ENCODE measurements around the gene CHIC2. TPM values are rescaled to one million over a fixed set of nuclear protein-coding genes. Genes with fewer than 3 reads are reported as not detected.

CHIC2 gene
- total and polyA plus RNA-seq, 2 donors (not counting 1 experiment from before 2014, with no cell fraction given): 39.4 to 52.0 TPM

DNA sequence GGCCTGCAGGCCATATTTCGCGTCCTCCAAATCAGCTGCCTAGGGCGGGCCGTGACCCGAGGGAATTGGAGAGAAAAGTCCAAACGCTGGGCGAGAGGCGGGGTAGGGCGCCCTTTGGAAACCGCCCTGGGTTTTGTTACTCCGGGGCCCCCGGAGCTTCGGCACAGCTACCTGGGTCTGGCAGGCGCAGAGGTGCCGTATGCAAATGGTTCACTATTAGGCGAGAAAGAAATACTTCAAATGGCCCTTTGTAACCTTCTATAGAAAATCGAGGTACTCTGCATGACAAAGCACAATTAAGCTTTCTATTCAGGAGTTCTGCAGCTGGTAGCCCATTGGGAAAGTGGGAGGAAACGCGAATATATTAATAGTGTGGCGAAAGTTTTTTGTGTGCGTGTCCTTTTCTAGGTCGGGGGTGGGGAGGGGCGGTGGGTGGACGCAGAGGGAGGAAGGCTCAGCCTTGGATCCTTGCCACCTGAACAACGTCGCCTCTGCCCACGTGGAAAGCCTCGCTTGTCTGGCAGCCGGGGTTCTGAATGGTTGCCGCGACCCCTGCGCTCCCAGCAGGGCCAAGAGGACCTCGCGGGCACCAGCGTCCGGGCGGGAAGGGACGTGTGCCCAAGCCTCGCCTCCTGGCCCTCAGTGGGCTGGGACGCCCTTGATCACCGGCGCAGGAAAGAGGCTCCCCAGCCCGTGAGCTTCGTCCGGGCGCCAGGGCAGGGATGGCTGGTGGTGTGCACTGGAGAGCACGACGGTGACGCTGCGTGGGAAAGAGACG, 45.0 kb upstream of the CHIC2 start:
- H3K27ac ChIP-seq (ENCODE audit: insufficient read depth, low read length): no peak overlapping the region
- peak overlapping the region in 1 of 4 experiments; percentile 11 for H3K4me3 ChIP-seq (replicated peaks in 1 of 4; ENCODE audit: control extremely low read depth in 1 of 4, insufficient read depth in 1 of 4, low read depth in 3 of 4, low read length in 4 of 4)
- no peaks in the 10 kb centered on the region for H3K4me1 ChIP-seq (ENCODE audit: control insufficient read depth, extremely low read depth, insufficient read depth, low read length)
- no peaks in the 10 kb centered on the region for H3K79me2 ChIP-seq (ENCODE audit: control insufficient read depth, insufficient read depth, low read length)
- DNase-seq (ENCODE audit: low read depth in 2 of 2): no peak
- no peaks in the 10 kb centered on the region for H4K20me1 ChIP-seq (ENCODE audit: control insufficient read depth, extremely low read depth, insufficient read depth, low read length)
- H3K36me3 ChIP-seq (ENCODE audit: control insufficient read depth, insufficient read depth, low read length): no peaks in the 10 kb centered on the region
- no peak overlapping the region for H3K9ac ChIP-seq (ENCODE audit: insufficient read depth, low read length)
- H3K4me2 ChIP-seq (ENCODE audit: extremely low read depth, insufficient read depth, low read length): peak overlapping the region; percentile 48
- H3K27me3 ChIP-seq (ENCODE audit: control insufficient read depth, insufficient read depth, low read length): no peaks in the 10 kb centered on the region
- TF ChIP-seq, protein P1, sequence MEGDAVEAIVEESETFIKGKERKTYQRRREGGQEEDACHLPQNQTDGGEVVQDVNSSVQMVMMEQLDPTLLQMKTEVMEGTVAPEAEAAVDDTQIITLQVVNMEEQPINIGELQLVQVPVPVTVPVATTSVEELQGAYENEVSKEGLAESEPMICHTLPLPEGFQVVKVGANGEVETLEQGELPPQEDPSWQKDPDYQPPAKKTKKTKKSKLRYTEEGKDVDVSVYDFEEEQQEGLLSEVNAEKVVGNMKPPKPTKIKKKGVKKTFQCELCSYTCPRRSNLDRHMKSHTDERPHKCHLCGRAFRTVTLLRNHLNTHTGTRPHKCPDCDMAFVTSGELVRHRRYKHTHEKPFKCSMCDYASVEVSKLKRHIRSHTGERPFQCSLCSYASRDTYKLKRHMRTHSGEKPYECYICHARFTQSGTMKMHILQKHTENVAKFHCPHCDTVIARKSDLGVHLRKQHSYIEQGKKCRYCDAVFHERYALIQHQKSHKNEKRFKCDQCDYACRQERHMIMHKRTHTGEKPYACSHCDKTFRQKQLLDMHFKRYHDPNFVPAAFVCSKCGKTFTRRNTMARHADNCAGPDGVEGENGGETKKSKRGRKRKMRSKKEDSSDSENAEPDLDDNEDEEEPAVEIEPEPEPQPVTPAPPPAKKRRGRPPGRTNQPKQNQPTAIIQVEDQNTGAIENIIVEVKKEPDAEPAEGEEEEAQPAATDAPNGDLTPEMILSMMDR (conservative IDR thresholded peaks at IDR 0.05 in 1 of 2, IDR thresholded peaks at IDR 0.05 in 1 of 2; ENCODE audit: low read depth in 1 of 2, low read length in 2 of 2): no peak
- no peak for TF ChIP-seq EZH2 (IDR thresholded peaks at IDR 0.05; ENCODE audit: low read length, missing control alignments)
- no peaks in the 10 kb centered on the region for H3K9me3 ChIP-seq (ENCODE audit: control insufficient read depth, insufficient read depth, low read depth, low read length)
- peak overlapping the region; percentile 61 for H2AFZ ChIP-seq (ENCODE audit: low read length)

DNA sequence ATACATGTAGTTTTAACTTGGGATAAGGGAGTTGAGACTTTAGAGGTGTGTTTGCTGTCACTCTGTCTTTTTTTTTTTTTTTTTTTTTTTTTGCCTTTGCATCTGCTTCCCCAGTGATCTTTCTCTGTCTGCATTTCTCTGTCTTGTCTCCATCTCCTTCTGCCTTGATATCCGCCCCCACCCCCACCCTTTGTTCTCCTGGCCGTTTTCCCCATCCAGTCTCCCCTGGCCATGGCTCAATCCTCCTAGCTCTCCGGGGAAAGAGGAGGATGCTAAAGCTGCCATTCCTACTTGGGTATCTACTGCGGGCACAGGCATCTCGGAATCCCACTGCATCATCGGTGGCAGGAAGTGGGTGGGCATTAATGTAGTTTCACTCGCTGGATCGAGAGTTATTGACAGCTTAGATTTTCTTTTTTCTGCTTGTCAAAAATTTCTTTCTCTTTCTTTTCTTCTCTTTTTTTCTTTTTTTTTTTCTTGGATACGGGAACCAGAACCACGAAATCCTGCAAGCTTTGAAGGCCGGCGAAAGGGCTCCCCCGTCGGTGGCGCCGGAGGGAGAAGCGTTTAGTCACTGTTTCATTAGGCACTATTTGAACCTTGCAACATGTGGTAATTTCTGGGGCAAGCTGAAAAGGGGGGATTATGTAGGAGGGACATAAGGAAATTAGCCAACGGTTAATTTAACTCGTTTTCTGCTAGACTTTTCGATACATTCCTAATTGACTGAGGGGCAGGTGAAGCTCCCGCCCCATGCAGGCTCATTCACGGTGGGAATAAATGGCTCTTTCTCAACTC, 43.7 kb upstream of the CHIC2 start:
- H3K4me2 ChIP-seq (ENCODE audit: extremely low read depth, insufficient read depth, low read length): no peak overlapping the region
- no peak for TF ChIP-seq EZH2 (IDR thresholded peaks at IDR 0.05; ENCODE audit: low read length, missing control alignments)
- TF ChIP-seq, protein P1 (conservative IDR thresholded peaks at IDR 0.05 in 1 of 2, IDR thresholded peaks at IDR 0.05 in 1 of 2; ENCODE audit: low read depth in 1 of 2, low read length in 2 of 2): peak in 1 of 2 donors; percentile 25
- H3K4me3 ChIP-seq (replicated peaks in 1 of 4; ENCODE audit: control extremely low read depth in 1 of 4, insufficient read depth in 1 of 4, low read depth in 3 of 4, low read length in 4 of 4): peak overlapping the region in 1 of 4 experiments; percentile 38

DNA sequence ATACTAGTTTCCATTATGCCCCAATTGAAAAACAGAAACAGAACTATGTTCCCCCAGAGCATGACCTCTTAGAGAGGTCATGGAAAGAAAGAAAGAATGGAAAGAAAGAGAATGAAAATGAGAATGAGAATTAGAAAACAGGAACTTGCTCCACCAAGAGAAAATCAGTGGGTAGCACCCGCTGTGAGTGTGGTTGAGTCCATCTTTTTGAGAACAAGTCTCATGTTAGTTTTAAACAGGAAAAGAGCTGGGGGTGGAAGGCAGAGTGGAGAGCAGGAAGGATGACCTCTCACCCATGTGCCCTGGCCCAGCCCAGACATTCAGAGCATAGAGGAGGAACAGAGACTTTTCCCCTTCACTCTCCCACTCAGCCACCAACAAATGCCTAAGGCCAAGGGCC, 40.5 kb upstream of the CHIC2 start:
- no peaks in the 10 kb centered on the region for H3K36me3 ChIP-seq (ENCODE audit: control insufficient read depth, insufficient read depth, low read length)
- no peak overlapping the region for H3K27ac ChIP-seq (ENCODE audit: insufficient read depth, low read length)
- H3K4me1 ChIP-seq (ENCODE audit: control insufficient read depth, extremely low read depth, insufficient read depth, low read length): peaks cover 10% of the 10 kb centered on the region
- H2AFZ ChIP-seq (ENCODE audit: low read length): no peak overlapping the region
- H3K9me3 ChIP-seq (ENCODE audit: control insufficient read depth, insufficient read depth, low read depth, low read length): no peaks in the 10 kb centered on the region
- H3K4me2 ChIP-seq (ENCODE audit: extremely low read depth, insufficient read depth, low read length): no peak overlapping the region
- H3K9ac ChIP-seq (ENCODE audit: insufficient read depth, low read length): no peak overlapping the region
- DNase-seq (ENCODE audit: low read depth in 2 of 2): no peak
- TF ChIP-seq EZH2 (IDR thresholded peaks at IDR 0.05; ENCODE audit: low read length, missing control alignments): no peak
- TF ChIP-seq, protein P1 (conservative IDR thresholded peaks at IDR 0.05 in 1 of 2, IDR thresholded peaks at IDR 0.05 in 1 of 2; ENCODE audit: low read depth in 1 of 2, low read length in 2 of 2): no peak
- H4K20me1 ChIP-seq (ENCODE audit: control insufficient read depth, extremely low read depth, insufficient read depth, low read length): no peaks in the 10 kb centered on the region
- H3K79me2 ChIP-seq (ENCODE audit: control insufficient read depth, insufficient read depth, low read length): no peaks in the 10 kb centered on the region
- H3K4me3 ChIP-seq (replicated peaks in 1 of 4; ENCODE audit: control extremely low read depth in 1 of 4, insufficient read depth in 1 of 4, low read depth in 3 of 4, low read length in 4 of 4): no peak overlapping the region
- H3K27me3 ChIP-seq (ENCODE audit: control insufficient read depth, insufficient read depth, low read length): peaks cover 14% of the 10 kb centered on the region

More for the DNA sequence above, 43.7 kb upstream of the CHIC2 start:
- Histone ChIP-seq H3K9me3 (ENCODE audit: control insufficient read depth, insufficient read depth, low read depth, low read length) (no peaks in the 10 kb centered on the region), H2AFZ (ENCODE audit: low read length) (no peak overlapping the region), H3K36me3 (ENCODE audit: control insufficient read depth, insufficient read depth, low read length) (no peaks in the 10 kb centered on the region), H3K4me1 (ENCODE audit: control insufficient read depth, extremely low read depth, insufficient read depth, low read length) (peaks cover 3% of the 10 kb centered on the region), H3K27me3 (ENCODE audit: control insufficient read depth, insufficient read depth, low read length) (no peaks in the 10 kb centered on the region), H3K27ac (ENCODE audit: insufficient read depth, low read length) (no peak overlapping the region), H4K20me1 (ENCODE audit: control insufficient read depth, extremely low read depth, insufficient read depth, low read length) (no peaks in the 10 kb centered on the region), H3K79me2 (ENCODE audit: control insufficient read depth, insufficient read depth, low read length) (no peaks in the 10 kb centered on the region), H3K9ac (ENCODE audit: insufficient read depth, low read length) (no peak overlapping the region)
- DNase-seq (ENCODE audit: low read depth in 2 of 2): no peak

All from fibroblast of lung (primary cell).